Measurements from ENCODE around the gene PLAAT3. TPM values are rescaled to one million over a fixed set of nuclear protein-coding genes. Genes with fewer than 3 reads are reported as not detected.
"Not testable (repeated sequence)": the region's sequence is repeated elsewhere in the genome, so short reads cannot be mapped to it uniquely, and the experiment has no call there.

The PLAAT3 gene
- total RNA-seq, 2 experiments from 2014 or later: 4.8 to 6.5 TPM

GRCh38 chr11:63641727-63642126, 27.5 kb upstream of the PLAAT3 start:
- Mint-ChIP-seq H3K4me3 (no peak overlapping the region), H3K36me3 (ENCODE audit: low read depth) (peaks cover 6% of the 10 kb centered on the region), H3K27me3 (no peaks in the 10 kb centered on the region), H3K9me3 (no peaks in the 10 kb centered on the region), H3K4me1 (ENCODE audit: low read depth) (peaks cover 4% of the 10 kb centered on the region), H3K27ac (no peak overlapping the region)
- DNase-seq: no peak
- intact Hi-C loops (cut with micrococcal nuclease): no loop called here
- ATAC-seq: no peak
- ChIA-PET POLR2A (no interaction called here), CTCF (interaction anchor here (1.1 to 12.3 kb wide), 2 partner anchors 126 to 162 kb away, joined by 3 to 150 read pairs; no protein-coding TSS in a partner anchor)
- TF ChIP-seq, protein P1, sequence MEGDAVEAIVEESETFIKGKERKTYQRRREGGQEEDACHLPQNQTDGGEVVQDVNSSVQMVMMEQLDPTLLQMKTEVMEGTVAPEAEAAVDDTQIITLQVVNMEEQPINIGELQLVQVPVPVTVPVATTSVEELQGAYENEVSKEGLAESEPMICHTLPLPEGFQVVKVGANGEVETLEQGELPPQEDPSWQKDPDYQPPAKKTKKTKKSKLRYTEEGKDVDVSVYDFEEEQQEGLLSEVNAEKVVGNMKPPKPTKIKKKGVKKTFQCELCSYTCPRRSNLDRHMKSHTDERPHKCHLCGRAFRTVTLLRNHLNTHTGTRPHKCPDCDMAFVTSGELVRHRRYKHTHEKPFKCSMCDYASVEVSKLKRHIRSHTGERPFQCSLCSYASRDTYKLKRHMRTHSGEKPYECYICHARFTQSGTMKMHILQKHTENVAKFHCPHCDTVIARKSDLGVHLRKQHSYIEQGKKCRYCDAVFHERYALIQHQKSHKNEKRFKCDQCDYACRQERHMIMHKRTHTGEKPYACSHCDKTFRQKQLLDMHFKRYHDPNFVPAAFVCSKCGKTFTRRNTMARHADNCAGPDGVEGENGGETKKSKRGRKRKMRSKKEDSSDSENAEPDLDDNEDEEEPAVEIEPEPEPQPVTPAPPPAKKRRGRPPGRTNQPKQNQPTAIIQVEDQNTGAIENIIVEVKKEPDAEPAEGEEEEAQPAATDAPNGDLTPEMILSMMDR (IDR thresholded peaks at IDR 0.05): no peak

DNA sequence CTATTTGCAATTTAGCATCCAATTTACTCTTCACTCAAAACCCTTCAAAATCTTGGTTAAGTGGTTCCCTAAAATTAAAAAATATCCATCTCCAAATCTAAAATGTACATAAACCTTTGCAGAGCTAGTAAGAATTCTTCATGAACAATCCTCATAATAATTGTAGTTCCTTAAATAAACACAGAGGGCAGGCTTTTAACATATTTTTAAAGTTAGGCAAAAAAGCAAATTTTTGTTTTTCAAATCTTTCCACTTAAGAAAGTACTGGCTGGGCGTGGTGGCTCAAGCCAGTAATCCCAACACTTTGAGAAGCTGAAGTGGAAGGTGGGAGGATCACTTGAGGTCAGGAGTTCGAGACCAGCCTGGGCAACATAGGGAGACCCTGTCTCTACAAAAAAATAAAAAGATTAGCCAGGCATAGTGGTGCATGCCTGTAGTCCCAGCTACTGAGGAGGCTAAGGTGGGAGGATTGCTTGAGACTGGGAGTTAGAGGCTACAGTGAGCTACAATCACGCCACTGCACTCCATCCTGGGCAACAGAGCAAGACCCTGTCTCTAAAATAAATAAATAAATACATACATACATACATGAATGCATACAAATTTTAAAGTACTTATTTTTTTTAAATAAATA, 25.1 kb upstream of the PLAAT3 start:
- Mint-ChIP-seq H3K36me3 (ENCODE audit: low read depth) (peaks cover 11% of the 10 kb centered on the region), H3K9me3 (no peaks in the 10 kb centered on the region), H3K4me3 (no peak overlapping the region), H3K27me3 (no peaks in the 10 kb centered on the region), H3K27ac (no peak overlapping the region), H3K4me1 (ENCODE audit: low read depth) (peaks cover 4% of the 10 kb centered on the region)
- TF ChIP-seq, protein P1 (IDR thresholded peaks at IDR 0.05): peak; percentile 74
- intact Hi-C loops (cut with micrococcal nuclease): no loop called here
- CTCF ChIA-PET: interaction anchor here (0.5 to 12.3 kb wide), 34 partner anchors 9 to 1841 kb away, joined by 3 to 150 read pairs (median 4); partner anchors contain the start of gene PLAAT2
- POLR2A ChIA-PET: interaction anchor here (0.6 to 1.4 kb wide), 4 partner anchors 13 to 102 kb away, joined by 3 read pairs; no protein-coding TSS in a partner anchor
- no peak for ATAC-seq
- no peak for DNase-seq

- ChIA-PET POLR2A (interaction anchor here (1.0 kb wide), 1 partner anchor 14 kb away, joined by 3 read pairs; no protein-coding TSS in a partner anchor), CTCF (interaction anchor here (0.5 to 12.3 kb wide), 28 partner anchors 9 to 1840 kb away, joined by 3 to 150 read pairs (median 5); partner anchors contain the start of gene PLAAT2)
- H3K27me3 Mint-ChIP-seq; H3K27ac Mint-ChIP-seq; H3K4me1 Mint-ChIP-seq (ENCODE audit: low read depth); ATAC-seq; H3K4me3 Mint-ChIP-seq; DNase-seq; intact Hi-C loops (cut with micrococcal nuclease); H3K9me3 Mint-ChIP-seq; H3K36me3 Mint-ChIP-seq (ENCODE audit: low read depth): not testable (repeated sequence)
Measured at GRCh38 chr11:63638436-63638835, 24.2 kb upstream of the PLAAT3 start.

GRCh38 chr11:63635762-63636465, 21.7 kb upstream of the PLAAT3 start:
- intact Hi-C loops (cut with micrococcal nuclease): loop anchor here (2.0 kb wide), 1 partner anchor 157 kb away; no protein-coding TSS in a partner anchor
- H3K36me3 Mint-ChIP-seq (ENCODE audit: low read depth): peaks cover 15% of the 10 kb centered on the region
- no peaks in the 10 kb centered on the region for H3K27me3 Mint-ChIP-seq
- H3K4me3 Mint-ChIP-seq: no peak overlapping the region
- H3K9me3 Mint-ChIP-seq: no peaks in the 10 kb centered on the region
- peaks cover 11% of the 10 kb centered on the region for H3K4me1 Mint-ChIP-seq (ENCODE audit: low read depth)
- H3K27ac Mint-ChIP-seq: no peak overlapping the region
- TF ChIP-seq, protein P1 (IDR thresholded peaks at IDR 0.05): peak; percentile 86
- DNase-seq: peak; percentile 76
- ChIA-PET POLR2A (interaction anchor here (1.3 kb wide), 1 partner anchor 157 kb away, joined by 4 read pairs; no protein-coding TSS in a partner anchor), CTCF (interaction anchor here (0.7 to 12.3 kb wide), 21 partner anchors 11 to 204 kb away, joined by 3 to 150 read pairs (median 4); partner anchors contain the start of genes LGALS12 and PLAAT5)
- peak; percentile 83 for ATAC-seq

GRCh38 chr11:63629426-63629825, 15.2 kb upstream of the PLAAT3 start:
- ChIA-PET POLR2A (no interaction called here), CTCF (interaction anchor here (0.6 to 6.1 kb wide), 5 partner anchors 9 to 180 kb away, joined by 3 to 55 read pairs (median 5); no protein-coding TSS in a partner anchor)
- intact Hi-C loops (cut with micrococcal nuclease): no loop called here
- H3K27me3 Mint-ChIP-seq: no peaks in the 10 kb centered on the region
- ATAC-seq (no peak), DNase-seq (no peak)
- peaks cover 25% of the 10 kb centered on the region for H3K36me3 Mint-ChIP-seq (ENCODE audit: low read depth)
- H3K4me1 Mint-ChIP-seq (ENCODE audit: low read depth): peaks cover 16% of the 10 kb centered on the region
- H3K4me3 Mint-ChIP-seq: no peak overlapping the region
- no peak overlapping the region for H3K27ac Mint-ChIP-seq
- no peaks in the 10 kb centered on the region for H3K9me3 Mint-ChIP-seq
- TF ChIP-seq, protein P1 (IDR thresholded peaks at IDR 0.05): no peak

Measured in activated CD8-positive, alpha-beta T cell treated with anti-CD3 and anti-CD28 coated beads for 36 hours (primary cell).